Measurements from ENCODE around the gene INF2.

- TF ChIP-seq FOXK2 (IDR thresholded peaks at IDR 0.05) (no peak), FOXM1 (IDR thresholded peaks at IDR 0.05; ENCODE audit: borderline replicate concordance) (no peak), TARDBP (IDR thresholded peaks at IDR 0.05) (no peak), SUZ12 (IDR thresholded peaks at IDR 0.05) (no peak), SP1 (IDR thresholded peaks at IDR 0.05) (no peak), ELF4 (IDR thresholded peaks at IDR 0.05) (no peak), BHLHE40 (IDR thresholded peaks at IDR 0.05; ENCODE audit: borderline replicate concordance) (no peak), PKNOX1 (IDR thresholded peaks at IDR 0.05) (no peak), FOXA1 (IDR thresholded peaks at IDR 0.05) (no peak), LEF1 (IDR thresholded peaks at IDR 0.05; ENCODE audit: borderline replicate concordance) (no peak), HDGF (IDR thresholded peaks at IDR 0.05; ENCODE audit: borderline replicate concordance) (no peak), L3MBTL2 (conservative IDR thresholded peaks at IDR 0.05) (no peak)
Observed at GRCh38 chr14:104714681-104715080, 25.3 kb downstream of the INF2 start.

All from HEK293T (cell line).